ENCODE measurements around the gene USF3. TPM values are rescaled to one million over a fixed set of nuclear protein-coding genes. Genes with fewer than 3 reads are reported as not detected.

USF3 gene
- total RNA-seq, 2 experiments from 2014 or later = 31.4 to 32.6 TPM

DNA sequence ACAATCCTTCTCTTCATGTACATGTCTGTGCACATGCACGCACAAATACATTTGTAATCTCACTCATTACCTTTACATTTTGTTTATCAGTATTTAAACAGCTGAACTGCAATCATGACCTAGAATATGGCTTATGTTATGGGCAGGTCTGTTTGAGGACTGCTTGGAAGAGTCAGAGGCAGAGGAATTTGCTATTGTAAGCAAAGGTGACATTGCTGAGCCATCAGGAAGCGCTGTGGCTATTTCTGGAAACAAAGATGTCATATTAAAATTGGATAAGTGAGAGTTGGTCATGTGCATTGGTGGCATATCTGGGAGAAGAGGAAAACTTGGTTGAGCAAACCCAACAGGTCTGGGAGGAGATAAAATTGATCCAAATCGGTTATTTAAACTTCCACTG, 41.6 kb downstream of the USF3 start:
- no peak overlapping the region for H3K27ac Mint-ChIP-seq
- no peak for TF ChIP-seq CTCF (IDR thresholded peaks at IDR 0.05)
- H3K4me3 Mint-ChIP-seq = no peak overlapping the region
- H3K9me3 Mint-ChIP-seq = no peaks in the 10 kb centered on the region
- H3K4me1 Mint-ChIP-seq (ENCODE audit: low read depth) = no peaks in the 10 kb centered on the region
- no peaks in the 10 kb centered on the region for H3K4me1 ChIP-seq (ENCODE audit: insufficient read depth, low read length)
- CTCF ChIA-PET = no interaction called here
- POLR2A ChIA-PET = no interaction called here
- DNase-seq (no peak), ATAC-seq (ENCODE audit: poor library complexity) (no peak)
- no peak overlapping the region for H3K27ac ChIP-seq (ENCODE audit: low read depth in 1 of 2, low read length in 2 of 2)
- intact Hi-C loops (cut with DNase I, micrococcal nuclease) = no loop called here
- H3K9me3 ChIP-seq (ENCODE audit: control insufficient read depth in 1 of 2, insufficient read depth in 1 of 2, low read length in 2 of 2) = no peaks in the 10 kb centered on the region
- peaks cover 69% of the 10 kb centered on the region for H3K36me3 Mint-ChIP-seq (ENCODE audit: low read depth)
- H3K27me3 ChIP-seq (ENCODE audit: control insufficient read depth in 1 of 2, insufficient read depth in 2 of 2, low read length in 2 of 2) = no peaks in the 10 kb centered on the region
- H3K27me3 Mint-ChIP-seq = no peaks in the 10 kb centered on the region
- peaks cover 28% of the 10 kb centered on the region for H3K36me3 ChIP-seq (ENCODE audit: insufficient read depth, low read length)
- H3K4me3 ChIP-seq (ENCODE audit: low read length) = no peak overlapping the region

DNA sequence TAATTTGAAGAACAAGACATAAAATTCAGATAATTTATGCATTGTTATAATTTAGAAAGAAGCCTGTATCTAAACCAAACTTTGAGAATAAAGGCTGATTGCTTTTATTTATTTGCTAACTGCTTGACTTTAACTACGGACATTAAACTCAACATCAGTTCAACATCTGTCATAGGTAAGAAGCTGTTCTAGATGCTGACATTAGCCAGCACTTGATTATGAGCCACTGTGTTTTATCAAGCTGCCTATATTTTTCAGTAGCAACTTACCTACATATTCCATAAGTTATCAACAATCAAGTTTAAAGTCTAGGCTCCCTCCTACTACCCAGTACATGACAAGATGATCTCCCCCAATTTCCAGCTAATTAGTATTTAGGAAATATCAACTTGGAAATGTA, 42.1 kb downstream of the USF3 start:
- POLR2A ChIA-PET = no interaction called here
- Histone ChIP-seq H3K9me3 (ENCODE audit: control insufficient read depth in 1 of 2, insufficient read depth in 1 of 2, low read length in 2 of 2) (no peaks in the 10 kb centered on the region), H3K4me3 (ENCODE audit: low read length) (no peak overlapping the region), H3K27me3 (ENCODE audit: control insufficient read depth in 1 of 2, insufficient read depth in 2 of 2, low read length in 2 of 2) (no peaks in the 10 kb centered on the region), H3K36me3 (ENCODE audit: insufficient read depth, low read length) (peaks cover 23% of the 10 kb centered on the region), H3K27ac (ENCODE audit: low read depth in 1 of 2, low read length in 2 of 2) (no peak overlapping the region), H3K4me1 (ENCODE audit: insufficient read depth, low read length) (no peaks in the 10 kb centered on the region)
- H3K27ac Mint-ChIP-seq = no peak overlapping the region
- no peaks in the 10 kb centered on the region for H3K27me3 Mint-ChIP-seq
- H3K36me3 Mint-ChIP-seq (ENCODE audit: low read depth) = peaks cover 63% of the 10 kb centered on the region
- H3K4me3 Mint-ChIP-seq = no peak overlapping the region
- intact Hi-C loops (cut with DNase I, micrococcal nuclease) = no loop called here
- no peaks in the 10 kb centered on the region for H3K4me1 Mint-ChIP-seq (ENCODE audit: low read depth)
- TF ChIP-seq CTCF (IDR thresholded peaks at IDR 0.05) = no peak
- no peak for DNase-seq
- H3K9me3 Mint-ChIP-seq = no peaks in the 10 kb centered on the region
- CTCF ChIA-PET = no interaction called here
- ATAC-seq (ENCODE audit: poor library complexity) = no peak

DNA sequence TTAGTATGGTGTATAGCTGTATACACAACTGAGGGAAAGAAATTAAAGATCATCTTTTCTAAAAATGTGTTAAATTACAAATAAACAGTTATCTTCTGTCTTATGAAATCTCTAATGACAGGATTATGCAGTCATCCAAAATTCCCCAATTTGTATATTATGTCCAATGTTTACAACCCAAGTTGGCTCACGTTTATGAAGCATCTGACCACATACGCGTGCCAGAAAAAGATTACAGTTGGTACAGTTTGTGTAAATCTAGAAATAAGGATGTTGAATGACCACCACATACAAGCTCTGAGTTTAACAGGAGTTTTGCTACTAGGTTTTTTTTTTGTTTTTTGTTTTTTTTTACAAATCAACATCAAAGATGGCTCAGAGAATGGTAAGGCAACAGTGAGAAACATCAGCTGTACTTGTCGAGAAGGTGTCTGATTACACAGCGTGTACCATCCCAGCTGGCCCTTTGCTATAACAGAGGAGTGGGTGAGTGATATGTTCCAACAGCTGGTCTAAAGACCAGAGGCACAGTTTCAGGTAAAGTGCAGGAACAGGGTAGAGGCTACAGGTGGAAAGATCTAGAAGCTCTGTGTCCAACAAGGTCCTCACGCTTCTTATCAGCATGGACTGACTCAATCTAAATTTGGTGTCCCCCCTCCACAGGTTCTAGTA, 47.1 kb downstream of the USF3 start:
- Mint-ChIP-seq H3K9me3 (peaks cover 9% of the 10 kb centered on the region), H3K27me3 (no peaks in the 10 kb centered on the region), H3K4me3 (no peak overlapping the region), H3K36me3 (ENCODE audit: low read depth) (peaks cover 44% of the 10 kb centered on the region), H3K4me1 (ENCODE audit: low read depth) (no peaks in the 10 kb centered on the region), H3K27ac (no peak overlapping the region)
- no peak for TF ChIP-seq CTCF (IDR thresholded peaks at IDR 0.05)
- Histone ChIP-seq H3K36me3 (ENCODE audit: insufficient read depth, low read length) (no peaks in the 10 kb centered on the region), H3K4me1 (ENCODE audit: insufficient read depth, low read length) (no peaks in the 10 kb centered on the region), H3K27ac (ENCODE audit: low read depth in 1 of 2, low read length in 2 of 2) (no peak overlapping the region), H3K27me3 (ENCODE audit: control insufficient read depth in 1 of 2, insufficient read depth in 2 of 2, low read length in 2 of 2) (no peaks in the 10 kb centered on the region), H3K4me3 (ENCODE audit: low read length) (no peak overlapping the region), H3K9me3 (ENCODE audit: control insufficient read depth in 1 of 2, insufficient read depth in 1 of 2, low read length in 2 of 2) (peaks cover 12 to 17% of the 10 kb centered on the region in 2 experiments)
- intact Hi-C loops (cut with DNase I, micrococcal nuclease) = no loop called here
- ATAC-seq (ENCODE audit: poor library complexity) (no peak), DNase-seq (no peak)
- ChIA-PET POLR2A (no interaction called here), CTCF (no interaction called here)

Measured in CD4-positive, alpha-beta T cell (primary cell).